ENCODE data around the gene ITGA11.

DNA sequence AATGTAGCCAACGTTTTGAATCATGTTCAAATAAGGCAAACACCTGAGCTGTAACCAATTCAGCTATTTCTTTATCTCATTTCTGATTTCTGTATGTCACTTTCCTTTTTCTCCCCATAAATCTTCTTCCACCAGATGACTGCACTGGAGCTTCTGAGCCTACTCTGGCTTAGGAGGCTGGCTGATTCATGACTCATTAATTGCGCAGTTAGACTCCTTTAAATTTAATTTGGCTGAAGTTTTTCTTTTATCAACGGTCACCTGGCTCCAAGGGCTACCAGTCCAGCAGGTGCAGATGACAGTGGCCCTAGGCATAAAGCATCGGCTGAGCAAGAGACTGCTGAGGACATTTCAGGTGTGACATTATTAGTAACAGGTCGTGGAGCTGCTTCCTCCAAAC, 39.6 kb upstream of the ITGA11 start:
- TF ChIP-seq CTCF (conservative IDR thresholded peaks at IDR 0.05; ENCODE audit: low read depth in 2 of 2) (no peak), POLR2AphosphoS5 (IDR thresholded peaks at IDR 0.05; ENCODE audit: low read depth) (no peak), CREB1 (CRISPR knock-in tag; IDR thresholded peaks at IDR 0.05; ENCODE audit: low read depth) (no peak)
- TF ChIP-seq, protein P1, sequence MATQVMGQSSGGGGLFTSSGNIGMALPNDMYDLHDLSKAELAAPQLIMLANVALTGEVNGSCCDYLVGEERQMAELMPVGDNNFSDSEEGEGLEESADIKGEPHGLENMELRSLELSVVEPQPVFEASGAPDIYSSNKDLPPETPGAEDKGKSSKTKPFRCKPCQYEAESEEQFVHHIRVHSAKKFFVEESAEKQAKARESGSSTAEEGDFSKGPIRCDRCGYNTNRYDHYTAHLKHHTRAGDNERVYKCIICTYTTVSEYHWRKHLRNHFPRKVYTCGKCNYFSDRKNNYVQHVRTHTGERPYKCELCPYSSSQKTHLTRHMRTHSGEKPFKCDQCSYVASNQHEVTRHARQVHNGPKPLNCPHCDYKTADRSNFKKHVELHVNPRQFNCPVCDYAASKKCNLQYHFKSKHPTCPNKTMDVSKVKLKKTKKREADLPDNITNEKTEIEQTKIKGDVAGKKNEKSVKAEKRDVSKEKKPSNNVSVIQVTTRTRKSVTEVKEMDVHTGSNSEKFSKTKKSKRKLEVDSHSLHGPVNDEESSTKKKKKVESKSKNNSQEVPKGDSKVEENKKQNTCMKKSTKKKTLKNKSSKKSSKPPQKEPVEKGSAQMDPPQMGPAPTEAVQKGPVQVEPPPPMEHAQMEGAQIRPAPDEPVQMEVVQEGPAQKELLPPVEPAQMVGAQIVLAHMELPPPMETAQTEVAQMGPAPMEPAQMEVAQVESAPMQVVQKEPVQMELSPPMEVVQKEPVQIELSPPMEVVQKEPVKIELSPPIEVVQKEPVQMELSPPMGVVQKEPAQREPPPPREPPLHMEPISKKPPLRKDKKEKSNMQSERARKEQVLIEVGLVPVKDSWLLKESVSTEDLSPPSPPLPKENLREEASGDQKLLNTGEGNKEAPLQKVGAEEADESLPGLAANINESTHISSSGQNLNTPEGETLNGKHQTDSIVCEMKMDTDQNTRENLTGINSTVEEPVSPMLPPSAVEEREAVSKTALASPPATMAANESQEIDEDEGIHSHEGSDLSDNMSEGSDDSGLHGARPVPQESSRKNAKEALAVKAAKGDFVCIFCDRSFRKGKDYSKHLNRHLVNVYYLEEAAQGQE (IDR thresholded peaks at IDR 0.05; ENCODE audit: unreplicated experiment), result no peak

Measured in GM23338 (cell line).